Left ventricle myocardium inferior (tissue), 1 donor: ENCODE data around the gene PKNOX2. TPM values are rescaled to one million over a fixed set of nuclear protein-coding genes. Genes with fewer than 3 reads are reported as not detected.

ENCODE experiments used
- DNase-seq: peaks from one replicate; pipeline ENCODE4 v3.0.0-alpha.2; 2020
- H3K27ac ChIP-seq: fragments of 200-600 bp; replicated peaks from 2 replicates; pipeline ENCODE4 v1.8.0; 2021
- H3K27me3 ChIP-seq: fragments of 200-600 bp; 2 replicates; pipeline ENCODE4 v1.8.0; 2021; ENCODE audit warnings: low read depth
- H3K36me3 ChIP-seq: fragments of 200-600 bp; 2 replicates; pipeline ENCODE4 v1.8.0; 2021
- H3K4me1 ChIP-seq: fragments of 200-600 bp; 2 replicates; pipeline ENCODE4 v1.8.0; 2021
- H3K4me3 ChIP-seq: fragments of 200-600 bp; 2 replicates; pipeline ENCODE4 v1.8.0; 2021; ENCODE audit warnings: mild to moderate bottlenecking, moderate library complexity
- H3K9me3 ChIP-seq: fragments of 200-600 bp; replicated peaks from 2 replicates; pipeline ENCODE4 v1.8.0; 2021
- CTCF ChIP-seq: fragments of 200-600 bp; IDR thresholded peaks from 2 replicates; pipeline ENCODE4 v1.8.0; 2021; ENCODE audit warnings: antibody characterized with exemption, mild to moderate bottlenecking, borderline replicate concordance
- intact Hi-C: fragments of 100-400 bp; cut with micrococcal nuclease; formaldehyde crosslinking; loops from one replicate; pipeline ENCODE4 v1.11.0; 2022
- total RNA-seq: library from RNA; stranded (reverse); fragmentation: NEBNext Ultra II Directional; extraction: Animal tissue kit (Norgen Biotek cat#: 25700); gene quantifications from one replicate; pipeline ENCODE4 v1.2.1, GENCODE V29; 2021
- donor health status: DM: no; HTN: yes; CAD: no; lungs with severe emphysema.

Gene PKNOX2
- total RNA-seq, 1 donor from 2014 or later, result 6.2 TPM

GRCh38 chr11:125303694-125304093, 139.1 kb downstream of the PKNOX2 start:
- Histone ChIP-seq H3K36me3 (no peaks in the 10 kb centered on the region), H3K27ac (no peak overlapping the region), H3K9me3 (no peaks in the 10 kb centered on the region), H3K4me1 (peaks cover 12% of the 10 kb centered on the region), H3K27me3 (peaks cover 9% of the 10 kb centered on the region), H3K4me3 (no peak overlapping the region)
- DNase-seq, result no peak
- intact Hi-C loops, result no loop called here
- TF ChIP-seq CTCF, result no peak

GRCh38 chr11:125304136-125304535, 139.6 kb downstream of the PKNOX2 start:
- no peak for DNase-seq
- Histone ChIP-seq H3K27ac (no peak overlapping the region), H3K4me3 (no peak overlapping the region), H3K36me3 (no peaks in the 10 kb centered on the region), H3K9me3 (no peaks in the 10 kb centered on the region), H3K4me1 (peaks cover 12% of the 10 kb centered on the region), H3K27me3 (peaks cover 9% of the 10 kb centered on the region)
- intact Hi-C loops, result no loop called here
- no peak for TF ChIP-seq CTCF

GRCh38 chr11:125304876-125305275, 140.3 kb downstream of the PKNOX2 start:
- Histone ChIP-seq H3K36me3 (no peaks in the 10 kb centered on the region), H3K27me3 (peaks cover 9% of the 10 kb centered on the region), H3K9me3 (no peaks in the 10 kb centered on the region), H3K4me3 (no peak overlapping the region), H3K27ac (no peak overlapping the region), H3K4me1 (peaks cover 12% of the 10 kb centered on the region)
- TF ChIP-seq CTCF, result no peak
- DNase-seq, result no peak
- intact Hi-C loops, result no loop called here

GRCh38 chr11:125305345-125305744, 140.8 kb downstream of the PKNOX2 start:
- Histone ChIP-seq H3K27ac (no peak overlapping the region), H3K4me3 (no peak overlapping the region), H3K9me3 (no peaks in the 10 kb centered on the region), H3K27me3 (peaks cover 9% of the 10 kb centered on the region), H3K4me1 (peaks cover 10% of the 10 kb centered on the region), H3K36me3 (no peaks in the 10 kb centered on the region)
- TF ChIP-seq CTCF, result no peak
- intact Hi-C loops, result no loop called here
- DNase-seq, result no peak

GRCh38 chr11:125306476-125306875, 141.9 kb downstream of the PKNOX2 start:
- no peaks in the 10 kb centered on the region for H3K36me3 ChIP-seq
- no peak for DNase-seq
- H3K27ac ChIP-seq, result no peak overlapping the region
- H3K4me3 ChIP-seq, result no peak overlapping the region
- H3K4me1 ChIP-seq, result no peaks in the 10 kb centered on the region
- intact Hi-C loops, result no loop called here
- peaks cover 9% of the 10 kb centered on the region for H3K27me3 ChIP-seq
- no peak for TF ChIP-seq CTCF
- H3K9me3 ChIP-seq, result no peaks in the 10 kb centered on the region

GRCh38 chr11:125308246-125308645, 143.7 kb downstream of the PKNOX2 start:
- intact Hi-C loops, result no loop called here

More at GRCh38 chr11:125308246-125308645, 143.7 kb downstream of the PKNOX2 start:
- no peak for DNase-seq
- H3K4me3 ChIP-seq, result no peak overlapping the region
- no peaks in the 10 kb centered on the region for H3K4me1 ChIP-seq
- no peaks in the 10 kb centered on the region for H3K9me3 ChIP-seq
- no peak for TF ChIP-seq CTCF
- no peak overlapping the region for H3K27ac ChIP-seq
- H3K36me3 ChIP-seq, result no peaks in the 10 kb centered on the region
- H3K27me3 ChIP-seq, result peaks cover 9% of the 10 kb centered on the region
